ENCODE results near the gene DLGAP1.

Gene DLGAP1

GRCh38 chr18:4144201-4144600, 310.9 kb downstream of the DLGAP1 start:
- no peak overlapping the region for H3K4me3 ChIP-seq (ENCODE audit: control insufficient read depth, low read depth, low read length)
- DNase-seq (ENCODE audit: low read depth): no peak
- TF ChIP-seq CTCF (conservative IDR thresholded peaks at IDR 0.05; ENCODE audit: control insufficient read depth, insufficient read depth, low read depth, low read length): no peak

GRCh38 chr18:4143585-4143984, 311.5 kb downstream of the DLGAP1 start:
- no peak for TF ChIP-seq CTCF (conservative IDR thresholded peaks at IDR 0.05; ENCODE audit: control insufficient read depth, insufficient read depth, low read depth, low read length)
- no peak for DNase-seq (ENCODE audit: low read depth)
- H3K4me3 ChIP-seq (ENCODE audit: control insufficient read depth, low read depth, low read length): no peak overlapping the region

GRCh38 chr18:4142876-4143275, 312.2 kb downstream of the DLGAP1 start:
- no peak for TF ChIP-seq CTCF (conservative IDR thresholded peaks at IDR 0.05; ENCODE audit: control insufficient read depth, insufficient read depth, low read depth, low read length)
- no peak overlapping the region for H3K4me3 ChIP-seq (ENCODE audit: control insufficient read depth, low read depth, low read length)
- DNase-seq (ENCODE audit: low read depth): no peak

- no peak for DNase-seq (ENCODE audit: low read depth)
- TF ChIP-seq CTCF (conservative IDR thresholded peaks at IDR 0.05; ENCODE audit: control insufficient read depth, insufficient read depth, low read depth, low read length): no peak
- no peak overlapping the region for H3K4me3 ChIP-seq (ENCODE audit: control insufficient read depth, low read depth, low read length)
Measured at GRCh38 chr18:4134700-4135099, 320.4 kb downstream of the DLGAP1 start.

- no peak overlapping the region for H3K4me3 ChIP-seq (ENCODE audit: control insufficient read depth, low read depth, low read length)
- TF ChIP-seq CTCF (conservative IDR thresholded peaks at IDR 0.05; ENCODE audit: control insufficient read depth, insufficient read depth, low read depth, low read length): no peak
- no peak for DNase-seq (ENCODE audit: low read depth)
Measured at GRCh38 chr18:4130734-4131719, 324.1 kb downstream of the DLGAP1 start.

- no peak for TF ChIP-seq CTCF (conservative IDR thresholded peaks at IDR 0.05; ENCODE audit: control insufficient read depth, insufficient read depth, low read depth, low read length)
- H3K4me3 ChIP-seq (ENCODE audit: control insufficient read depth, low read depth, low read length): no peak overlapping the region
- DNase-seq (ENCODE audit: low read depth): no peak
Measured at GRCh38 chr18:4126939-4127338, 328.2 kb downstream of the DLGAP1 start.
